ENCODE results near the gene ANKRD11.

ANKRD11 gene

GRCh38 chr16:89278441-89279240 is 211.7 kb downstream of the ANKRD11 start:
- no peak for DNase-seq (ENCODE audit: low spot score)
- in situ Hi-C loops (cut with MboI; ENCODE audit: low pct_unique_long_range_greater_than_20kb, low sequenced_read_pairs, unreplicated experiment) = no loop called here
- TF ChIP-seq, protein P1, sequence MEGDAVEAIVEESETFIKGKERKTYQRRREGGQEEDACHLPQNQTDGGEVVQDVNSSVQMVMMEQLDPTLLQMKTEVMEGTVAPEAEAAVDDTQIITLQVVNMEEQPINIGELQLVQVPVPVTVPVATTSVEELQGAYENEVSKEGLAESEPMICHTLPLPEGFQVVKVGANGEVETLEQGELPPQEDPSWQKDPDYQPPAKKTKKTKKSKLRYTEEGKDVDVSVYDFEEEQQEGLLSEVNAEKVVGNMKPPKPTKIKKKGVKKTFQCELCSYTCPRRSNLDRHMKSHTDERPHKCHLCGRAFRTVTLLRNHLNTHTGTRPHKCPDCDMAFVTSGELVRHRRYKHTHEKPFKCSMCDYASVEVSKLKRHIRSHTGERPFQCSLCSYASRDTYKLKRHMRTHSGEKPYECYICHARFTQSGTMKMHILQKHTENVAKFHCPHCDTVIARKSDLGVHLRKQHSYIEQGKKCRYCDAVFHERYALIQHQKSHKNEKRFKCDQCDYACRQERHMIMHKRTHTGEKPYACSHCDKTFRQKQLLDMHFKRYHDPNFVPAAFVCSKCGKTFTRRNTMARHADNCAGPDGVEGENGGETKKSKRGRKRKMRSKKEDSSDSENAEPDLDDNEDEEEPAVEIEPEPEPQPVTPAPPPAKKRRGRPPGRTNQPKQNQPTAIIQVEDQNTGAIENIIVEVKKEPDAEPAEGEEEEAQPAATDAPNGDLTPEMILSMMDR (IDR thresholded peaks at IDR 0.05; ENCODE audit: extremely low read depth, insufficient read depth, missing control alignments) = no peak

DNA sequence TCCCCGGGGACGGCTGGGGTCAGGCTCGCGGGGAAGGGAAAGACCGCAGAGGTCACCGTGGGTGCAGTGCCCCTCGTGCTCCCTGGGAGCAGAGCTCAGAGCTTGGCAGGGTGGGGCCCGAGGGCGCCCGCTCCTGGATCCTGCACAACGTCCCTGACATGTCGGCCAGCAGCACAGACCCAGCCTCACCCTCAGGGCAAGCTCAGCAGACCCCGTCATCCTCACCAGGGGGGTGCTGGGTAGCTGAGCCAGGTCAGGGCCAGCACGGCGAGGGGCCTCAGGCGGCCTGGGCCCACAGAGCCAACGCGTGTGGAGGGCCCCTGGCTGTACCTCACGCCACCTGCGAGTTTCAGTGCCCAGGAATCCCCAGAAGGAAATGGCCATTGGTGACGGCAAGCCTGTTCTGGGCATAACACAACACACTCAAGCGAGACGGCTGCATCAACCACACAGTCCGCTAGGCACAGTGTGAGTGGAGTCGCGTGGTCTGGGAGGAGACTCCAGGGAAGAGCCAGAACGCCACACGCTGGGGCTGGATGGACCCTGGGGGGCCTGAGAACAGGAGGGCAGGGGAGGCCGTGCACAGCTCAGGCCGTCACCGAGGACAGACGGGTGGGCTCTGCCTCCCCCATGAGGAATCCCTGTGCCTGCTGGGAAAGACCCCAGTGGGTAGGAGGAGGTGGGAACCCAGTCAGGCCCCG is 212.6 kb downstream of the ANKRD11 start:
- no peak for DNase-seq (ENCODE audit: low spot score)
- in situ Hi-C loops (cut with MboI; ENCODE audit: low pct_unique_long_range_greater_than_20kb, low sequenced_read_pairs, unreplicated experiment) = no loop called here
- TF ChIP-seq, protein P1 (IDR thresholded peaks at IDR 0.05; ENCODE audit: extremely low read depth, insufficient read depth, missing control alignments) = no peak

GRCh38 chr16:89277049-89277448 is 213.3 kb downstream of the ANKRD11 start:
- in situ Hi-C loops (cut with MboI; ENCODE audit: low pct_unique_long_range_greater_than_20kb, low sequenced_read_pairs, unreplicated experiment) = no loop called here
- DNase-seq (ENCODE audit: low spot score) = no peak
- TF ChIP-seq, protein P1 (IDR thresholded peaks at IDR 0.05; ENCODE audit: extremely low read depth, insufficient read depth, missing control alignments) = no peak

- TF ChIP-seq, protein P1 (IDR thresholded peaks at IDR 0.05; ENCODE audit: extremely low read depth, insufficient read depth, missing control alignments) = no peak
Observed at GRCh38 chr16:89275837-89276720, 214.3 kb downstream of the ANKRD11 start.

DNA sequence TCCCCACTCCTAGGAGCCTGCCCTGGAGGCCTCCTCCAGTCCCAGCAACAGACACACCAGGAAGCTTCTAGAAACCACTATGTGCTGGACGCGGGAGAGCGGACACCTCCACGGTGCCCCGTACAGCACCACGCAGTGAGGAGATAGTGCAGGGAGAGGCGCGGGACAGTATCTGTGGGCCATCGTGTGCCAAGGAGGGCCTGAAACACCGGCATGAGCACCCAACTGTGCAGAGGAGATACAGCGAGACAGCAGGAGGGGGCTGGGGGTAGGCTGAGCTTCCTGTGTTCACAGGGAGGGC is 215.1 kb downstream of the ANKRD11 start:
- TF ChIP-seq, protein P1 (IDR thresholded peaks at IDR 0.05; ENCODE audit: extremely low read depth, insufficient read depth, missing control alignments) = no peak
- DNase-seq (ENCODE audit: low spot score) = no peak
- in situ Hi-C loops (cut with MboI; ENCODE audit: low pct_unique_long_range_greater_than_20kb, low sequenced_read_pairs, unreplicated experiment) = no loop called here

More at GRCh38 chr16:89275837-89276720, 214.3 kb downstream of the ANKRD11 start:
- in situ Hi-C loops (cut with MboI; ENCODE audit: low pct_unique_long_range_greater_than_20kb, low sequenced_read_pairs, unreplicated experiment) = no loop called here
- DNase-seq (ENCODE audit: low spot score) = no peak

DNA sequence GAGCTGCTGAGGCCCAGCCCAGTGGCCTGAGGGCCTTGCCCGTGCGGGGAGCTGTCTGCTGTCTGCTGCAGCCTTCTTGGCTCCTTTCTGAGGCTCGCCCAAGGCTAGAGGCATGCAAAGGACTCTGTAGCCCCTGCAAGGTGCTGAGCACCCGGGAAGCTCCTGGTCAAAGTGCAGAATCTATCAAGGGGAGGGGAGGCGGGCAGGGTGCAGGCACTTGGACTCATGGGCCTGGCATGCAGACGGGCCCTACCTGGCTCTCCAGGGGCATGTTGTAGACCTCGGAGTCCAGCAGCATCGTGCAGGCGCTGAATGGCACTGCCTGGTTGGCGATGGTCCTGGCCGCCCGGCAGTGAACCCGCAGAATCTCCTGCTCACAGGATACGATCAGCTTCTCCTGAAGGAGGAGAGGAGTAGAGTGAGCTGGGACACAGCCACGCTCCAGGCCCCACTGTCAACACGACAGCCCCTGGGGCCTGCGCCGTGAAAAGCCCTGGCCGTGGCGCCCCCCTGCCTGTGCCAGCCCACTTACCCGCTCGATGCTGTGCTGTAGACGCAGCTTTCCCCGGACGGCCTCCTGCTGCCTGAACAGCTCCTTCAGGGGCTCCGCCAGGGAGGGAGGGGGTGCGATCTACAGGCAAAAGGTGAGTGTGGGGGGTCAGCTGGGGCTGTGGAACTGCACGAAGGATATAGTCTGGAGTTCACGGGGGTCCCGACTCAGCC is 215.6 kb downstream of the ANKRD11 start:
- TF ChIP-seq, protein P1 (IDR thresholded peaks at IDR 0.05; ENCODE audit: extremely low read depth, insufficient read depth, missing control alignments) = no peak
- in situ Hi-C loops (cut with MboI; ENCODE audit: low pct_unique_long_range_greater_than_20kb, low sequenced_read_pairs, unreplicated experiment) = no loop called here
- DNase-seq (ENCODE audit: low spot score) = no peak
